Activated naive CD4-positive, alpha-beta T cell (primary cell): ENCODE data around the gene NFATC2.

ENCODE experiments used
- DNase-seq, 4 experiments: peaks; one replicate each; lab custom pipeline; 2025; lab: John Stamatoyannopoulos, UW

Gene NFATC2

DNA sequence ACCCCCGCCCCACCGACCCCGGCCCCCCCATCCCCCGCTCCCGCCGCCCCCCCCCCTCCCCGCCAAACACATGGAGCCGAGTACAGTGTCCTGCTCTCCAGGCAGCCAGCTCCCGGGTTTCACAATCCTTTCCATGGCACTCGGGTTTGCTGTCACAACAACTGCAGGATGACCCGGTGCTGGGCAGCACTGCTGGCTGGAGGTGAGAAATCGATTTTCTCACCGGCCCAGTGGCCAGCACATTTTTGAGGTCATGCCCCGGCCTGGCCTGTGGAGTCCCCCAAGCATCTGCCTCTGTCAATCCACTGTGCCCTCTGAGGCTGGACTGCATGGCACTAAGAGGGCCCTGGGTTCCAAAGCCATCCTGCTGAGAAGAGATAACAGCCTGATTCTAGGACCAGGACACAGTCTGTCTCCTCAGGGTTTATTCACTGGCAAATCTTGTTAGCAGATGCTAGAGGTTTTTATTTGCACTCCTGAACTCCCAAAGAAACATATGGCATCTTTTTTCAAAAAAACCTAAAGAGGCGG is 129.5 kb downstream of the NFATC2 start:
- DNase-seq = no peak

DNA sequence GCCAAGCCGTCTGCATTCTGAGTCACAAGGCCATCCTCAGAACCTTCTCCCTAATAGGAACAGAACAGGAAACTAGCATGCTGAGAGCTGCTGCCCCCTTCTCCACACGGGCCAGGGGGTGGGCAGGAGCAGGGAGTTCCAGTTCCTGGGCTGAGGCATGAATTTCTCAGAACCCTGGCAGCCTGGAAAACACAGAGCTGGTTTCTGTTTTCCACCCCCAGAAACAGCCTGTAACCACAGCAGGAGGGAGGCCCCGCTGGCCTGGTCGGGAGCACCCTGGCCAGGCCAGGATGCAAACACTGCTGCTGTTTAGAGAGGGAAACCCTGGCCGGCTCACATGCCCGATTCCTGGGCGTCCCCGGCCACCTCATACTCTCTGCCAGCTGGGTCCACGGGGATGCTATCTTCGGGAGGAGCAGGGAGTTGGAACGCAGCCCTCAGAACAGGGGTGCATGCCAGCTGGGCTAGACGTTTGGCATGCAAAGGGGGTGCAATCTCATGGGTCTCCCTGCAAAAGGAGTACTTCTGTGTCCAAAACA is 130.1 kb downstream of the NFATC2 start:
- DNase-seq = no peak

GRCh38 chr20:51411870-51412269 is 130.6 kb downstream of the NFATC2 start:
- no peak for DNase-seq

DNA sequence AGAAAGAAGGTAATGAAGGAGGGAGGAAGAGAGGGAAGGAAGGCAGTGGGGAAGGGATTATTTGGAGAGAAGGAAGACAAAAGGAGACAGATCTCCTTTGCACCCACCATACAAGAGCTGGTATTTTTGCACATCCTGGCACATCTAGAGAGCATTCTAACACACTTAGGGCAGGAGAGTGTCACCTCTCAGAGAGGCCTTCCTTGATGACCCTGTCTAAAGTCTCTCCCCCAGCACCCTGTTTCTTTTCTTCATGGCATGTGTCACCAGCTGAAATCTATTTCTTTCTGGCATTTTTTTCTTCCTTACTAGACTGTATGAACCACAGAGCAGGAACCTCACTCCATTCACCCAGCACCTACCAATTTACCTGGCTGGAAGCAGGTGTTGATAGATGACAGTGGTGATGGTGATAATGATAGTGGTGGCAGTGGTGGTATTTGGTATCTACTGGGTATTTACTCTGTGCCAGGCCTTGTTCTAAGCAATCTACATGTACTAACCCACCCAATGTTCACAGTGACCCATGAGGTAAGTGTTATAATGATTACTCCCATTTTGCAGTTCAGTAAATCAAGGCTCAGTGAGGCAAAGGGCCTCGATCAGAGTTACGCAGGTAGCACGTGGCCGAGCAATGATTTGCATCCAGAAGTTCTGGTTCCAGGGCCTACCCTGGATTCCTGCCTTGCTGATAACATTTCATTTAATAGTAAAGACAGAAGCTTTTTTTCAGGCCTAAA is 131.8 kb downstream of the NFATC2 start:
- DNase-seq = no peak

DNA sequence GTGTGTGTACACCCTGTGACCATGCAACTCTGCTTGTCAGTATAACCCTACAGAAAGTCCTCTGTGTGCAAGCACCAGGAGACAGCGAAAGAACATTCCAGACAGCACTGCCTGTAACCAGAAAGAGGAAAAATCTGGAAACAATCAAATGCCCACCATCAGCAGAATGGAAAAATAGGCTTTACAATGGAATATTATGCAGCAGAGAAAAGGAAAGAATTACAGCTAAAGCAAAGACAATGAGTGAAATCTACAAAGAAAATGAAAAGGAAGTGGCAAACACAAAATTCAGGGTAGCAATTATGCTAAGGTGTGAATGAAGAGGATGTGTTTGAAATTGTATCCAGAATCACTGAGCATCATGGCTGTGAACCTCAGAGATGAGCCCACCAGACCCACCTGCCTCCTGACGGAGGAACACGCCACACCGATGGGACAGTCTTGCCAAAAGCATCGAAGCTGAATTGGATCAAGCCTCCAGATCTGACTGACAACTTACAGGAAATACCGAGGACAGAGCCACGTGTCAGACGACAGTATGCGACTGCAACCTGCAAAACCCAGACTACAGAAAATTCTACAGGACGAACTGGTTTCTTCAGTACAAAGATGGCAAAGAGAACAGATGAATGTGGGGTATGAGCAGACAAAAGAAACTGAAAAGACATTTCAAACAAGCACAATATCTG is 133.2 kb downstream of the NFATC2 start:
- no peak for DNase-seq

GRCh38 chr20:51404297-51405060 is 138.0 kb downstream of the NFATC2 start:
- peak in 2 of 4 experiments; percentile 34 to 46 for DNase-seq

GRCh38 chr20:51403466-51404220 is 138.9 kb downstream of the NFATC2 start:
- no peak for DNase-seq

DNA sequence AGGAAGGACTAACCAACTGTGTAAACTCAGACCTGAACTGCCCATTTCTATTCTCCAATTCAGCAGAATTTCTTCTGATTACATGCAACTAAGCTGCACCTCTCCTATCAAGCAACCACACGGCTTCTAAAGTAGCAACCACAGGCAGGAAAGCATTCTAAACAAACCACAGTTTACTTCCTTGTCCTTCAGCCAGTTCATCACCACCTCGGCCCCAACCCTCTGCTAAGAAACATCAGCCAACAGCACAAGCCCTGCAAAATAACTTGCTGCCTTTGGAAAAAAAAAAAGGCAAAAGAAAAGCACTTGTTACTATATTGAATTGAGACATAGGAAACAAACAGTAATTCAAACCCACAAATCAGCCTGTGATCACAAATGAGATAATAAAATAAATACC is 140.3 kb downstream of the NFATC2 start:
- DNase-seq = peak in 1 of 4 experiments; percentile 16

GRCh38 chr20:51401496-51401895 is 141.0 kb downstream of the NFATC2 start:
- no peak for DNase-seq

DNA sequence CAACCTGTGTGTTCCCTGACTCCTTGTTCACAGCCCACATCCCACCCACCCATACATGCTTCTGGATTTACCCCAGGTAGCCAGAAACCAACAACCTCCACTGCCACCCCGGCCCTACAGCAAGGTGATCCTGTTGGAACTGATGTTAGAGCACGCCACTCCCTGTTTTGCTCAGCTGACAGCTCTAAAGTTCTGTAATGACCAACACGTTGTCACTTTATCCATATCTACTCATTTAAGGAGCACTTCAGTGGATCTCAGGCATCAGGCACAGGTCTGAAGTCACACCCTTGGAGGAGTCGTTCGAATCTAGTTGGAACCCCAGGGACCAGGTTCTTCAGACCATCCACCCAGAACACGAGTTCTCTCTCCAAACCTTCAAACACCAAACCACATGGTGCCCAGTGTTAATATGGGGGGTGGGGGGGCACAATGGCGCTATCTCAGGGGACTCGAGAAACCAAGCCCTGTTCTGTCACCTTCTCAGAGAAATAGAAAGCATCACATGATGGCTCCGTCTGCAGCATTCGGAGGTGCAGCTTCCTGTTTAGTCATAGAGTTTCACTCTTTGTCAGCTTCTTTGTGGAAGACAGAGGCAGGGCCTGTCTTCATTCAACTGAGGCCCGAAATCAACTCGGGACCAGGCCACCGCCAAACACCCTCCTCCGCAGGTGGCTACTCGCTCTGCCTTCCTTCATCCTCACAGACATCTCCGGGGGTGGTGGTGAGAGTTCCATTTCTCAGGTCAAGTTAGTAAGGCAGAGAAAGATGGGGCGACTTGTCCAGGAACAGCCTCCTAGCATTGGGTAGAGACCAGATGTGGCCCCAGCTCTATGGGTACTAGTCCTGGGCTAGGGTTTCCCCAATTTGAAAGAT is 142.2 kb downstream of the NFATC2 start:
- DNase-seq = peak in 2 of 4 experiments; percentile 41 to 48

GRCh38 chr20:51399006-51399890 is 143.3 kb downstream of the NFATC2 start:
- DNase-seq = no peak

- DNase-seq = no peak
Observed at GRCh38 chr20:51398552-51398951, 144.0 kb downstream of the NFATC2 start.

GRCh38 chr20:51398083-51398482 is 144.4 kb downstream of the NFATC2 start:
- DNase-seq = no peak

GRCh38 chr20:51397137-51397536 is 145.4 kb downstream of the NFATC2 start:
- DNase-seq = no peak

DNA sequence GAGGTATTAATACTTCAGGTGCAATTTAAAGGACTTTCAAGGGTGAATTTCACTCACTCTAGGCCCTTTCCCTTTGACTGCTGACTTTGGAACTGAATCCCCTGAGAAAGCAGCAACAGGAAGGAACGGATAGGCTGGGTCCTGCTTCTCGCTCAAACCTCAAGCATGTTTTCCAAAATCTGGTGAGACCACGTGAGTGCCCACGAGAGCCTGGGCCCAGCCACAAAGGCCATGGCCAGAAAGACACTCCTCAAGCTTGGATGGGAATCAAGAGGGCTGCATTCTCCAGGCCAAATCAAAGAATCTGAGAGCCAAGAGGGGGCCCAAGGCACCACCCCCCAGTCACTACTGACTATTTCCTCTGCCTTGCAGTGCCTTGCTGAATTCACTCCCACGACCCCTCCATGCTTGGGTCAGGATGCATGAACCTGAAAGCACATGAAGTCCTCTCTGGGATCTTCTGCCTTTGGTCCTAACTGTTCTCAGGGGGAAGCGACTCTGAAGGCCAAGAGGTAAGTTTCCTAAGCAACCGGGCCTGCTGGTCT is 146.1 kb downstream of the NFATC2 start:
- no peak for DNase-seq

DNA sequence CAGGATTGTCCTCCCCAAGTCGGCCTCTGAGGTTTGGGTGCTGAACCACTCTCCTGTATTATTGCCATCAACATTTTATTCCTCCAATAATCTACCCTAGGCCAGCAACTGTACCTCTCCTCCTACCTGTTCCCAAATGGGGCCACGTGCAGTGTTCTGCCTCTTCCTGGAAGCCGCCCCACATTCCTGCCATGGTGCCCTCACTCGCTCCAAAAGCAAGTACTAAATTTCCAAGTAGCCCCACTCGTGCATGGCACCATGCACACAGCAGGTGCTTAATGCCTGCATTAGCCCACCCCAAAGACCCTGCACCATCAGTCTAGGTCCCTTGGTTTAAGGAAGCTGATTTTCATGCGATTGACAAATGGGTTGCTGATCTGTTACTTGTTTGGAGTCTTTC is 147.8 kb downstream of the NFATC2 start:
- no peak for DNase-seq

DNA sequence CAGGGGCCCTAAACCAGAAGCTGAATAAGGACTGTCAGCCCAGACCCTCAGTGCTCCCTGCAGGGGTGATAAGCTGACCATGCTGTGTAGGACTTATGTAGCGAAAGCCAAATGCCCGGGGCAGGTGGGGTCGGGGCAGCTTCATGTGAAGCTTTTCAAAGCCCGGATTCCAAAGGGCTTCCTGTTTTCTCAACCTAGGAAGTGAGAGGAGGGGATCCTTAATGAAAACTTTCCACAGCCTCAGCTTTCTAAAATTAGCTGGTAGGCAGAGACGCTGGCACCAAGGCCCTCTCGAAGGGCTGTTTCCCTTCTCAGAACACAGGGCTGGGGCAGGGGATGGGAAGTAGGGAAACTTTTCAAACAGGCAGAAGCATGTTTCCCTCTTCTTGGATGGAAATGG is 148.9 kb downstream of the NFATC2 start:
- no peak for DNase-seq

- no peak for DNase-seq
Observed at GRCh38 chr20:51392614-51393186, 149.8 kb downstream of the NFATC2 start.

DNA sequence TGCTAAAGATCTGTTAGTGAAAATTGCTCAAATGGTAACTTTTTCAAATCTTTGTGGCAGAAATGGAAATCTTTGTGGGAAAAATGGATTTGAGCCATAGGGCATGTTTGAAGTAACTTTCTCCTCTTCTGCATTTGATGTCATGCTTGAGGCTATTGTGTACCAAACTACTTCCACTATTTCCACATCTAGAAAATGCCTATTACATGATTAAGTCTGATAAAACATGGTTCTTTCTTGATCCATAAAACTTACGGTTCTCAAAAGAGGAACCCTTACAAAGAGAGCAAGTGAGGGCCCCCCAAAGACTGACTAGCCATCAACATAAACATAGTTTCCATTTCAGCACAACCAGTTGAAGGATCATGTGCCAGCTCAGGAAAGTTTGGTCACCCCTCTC is 150.6 kb downstream of the NFATC2 start:
- DNase-seq = no peak
